Vagina (tissue), 2 donors: ENCODE results near the gene CCNQ.

Experiments
- POLR2AphosphoS5 ChIP-seq, 2 donors: sonication (generic); formaldehyde crosslinking; IDR thresholded peaks; one replicate each; pipeline ENCODE4 v1.9.0; 2017; ENCODE audit warnings: antibody characterized with exemption in 2 of 2, mild to moderate bottlenecking in 2 of 2, low read depth in 1 of 2; ENCODE audit not compliant: insufficient read depth in 1 of 2
- TF ChIP-seq, protein P1 (sequence below), 3 experiments: fragments of 450-650 bp in 2 of 3; fragments of 200-600 bp in 1 of 3; sonication (generic) in 1 of 3; IDR thresholded peaks; one replicate each; pipeline ENCODE4 v1.5.1; 2017 to 2019; ENCODE audit warnings: antibody characterized with exemption in 3 of 3, mild to moderate bottlenecking in 2 of 3, moderate library complexity in 2 of 3

DNA sequence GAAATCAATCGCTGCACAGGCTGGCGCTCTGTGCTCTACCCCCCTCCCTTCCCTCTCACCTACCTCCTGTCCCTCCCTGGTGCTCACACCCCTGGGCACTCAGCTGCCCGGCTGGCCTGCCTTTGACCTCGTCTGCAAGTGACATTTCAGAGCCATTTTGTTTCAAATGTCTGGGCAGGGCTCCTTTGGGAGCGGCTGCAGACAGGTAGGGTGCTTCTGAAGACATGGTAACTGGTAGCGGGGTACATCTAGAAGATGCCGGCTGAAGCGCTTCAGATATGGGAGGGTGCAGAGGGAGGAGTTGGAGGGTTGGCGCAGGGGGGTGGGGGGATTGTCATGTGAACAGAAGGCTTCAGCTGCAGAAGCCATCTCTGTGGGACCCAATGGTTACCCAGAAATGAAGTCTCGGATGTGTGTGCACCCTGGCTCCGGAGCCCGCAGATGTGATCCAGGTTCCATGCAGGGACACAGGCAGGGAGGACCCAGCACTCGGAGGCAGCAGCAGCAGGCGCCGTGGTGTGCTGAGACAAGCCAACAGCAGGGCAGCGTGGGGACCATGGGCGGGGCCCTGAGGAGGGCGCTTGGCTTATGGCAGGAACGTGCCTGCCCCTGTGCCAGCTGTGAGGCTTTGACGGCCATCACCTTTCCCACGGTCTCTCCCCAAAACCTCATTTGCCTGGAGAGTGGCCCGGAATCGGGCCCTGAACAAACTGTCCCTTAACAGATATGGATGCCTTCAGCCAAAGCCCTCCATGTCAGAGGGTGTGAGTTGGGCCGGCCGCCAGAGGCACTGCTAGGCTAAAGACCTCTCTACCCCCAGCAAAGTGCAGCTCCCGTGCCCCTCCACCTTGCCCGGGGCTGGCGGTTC, 40.5 kb upstream of the CCNQ start:
- TF ChIP-seq, protein P1, sequence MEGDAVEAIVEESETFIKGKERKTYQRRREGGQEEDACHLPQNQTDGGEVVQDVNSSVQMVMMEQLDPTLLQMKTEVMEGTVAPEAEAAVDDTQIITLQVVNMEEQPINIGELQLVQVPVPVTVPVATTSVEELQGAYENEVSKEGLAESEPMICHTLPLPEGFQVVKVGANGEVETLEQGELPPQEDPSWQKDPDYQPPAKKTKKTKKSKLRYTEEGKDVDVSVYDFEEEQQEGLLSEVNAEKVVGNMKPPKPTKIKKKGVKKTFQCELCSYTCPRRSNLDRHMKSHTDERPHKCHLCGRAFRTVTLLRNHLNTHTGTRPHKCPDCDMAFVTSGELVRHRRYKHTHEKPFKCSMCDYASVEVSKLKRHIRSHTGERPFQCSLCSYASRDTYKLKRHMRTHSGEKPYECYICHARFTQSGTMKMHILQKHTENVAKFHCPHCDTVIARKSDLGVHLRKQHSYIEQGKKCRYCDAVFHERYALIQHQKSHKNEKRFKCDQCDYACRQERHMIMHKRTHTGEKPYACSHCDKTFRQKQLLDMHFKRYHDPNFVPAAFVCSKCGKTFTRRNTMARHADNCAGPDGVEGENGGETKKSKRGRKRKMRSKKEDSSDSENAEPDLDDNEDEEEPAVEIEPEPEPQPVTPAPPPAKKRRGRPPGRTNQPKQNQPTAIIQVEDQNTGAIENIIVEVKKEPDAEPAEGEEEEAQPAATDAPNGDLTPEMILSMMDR (IDR thresholded peaks at IDR 0.05) = no peak
- TF ChIP-seq POLR2AphosphoS5 (IDR thresholded peaks at IDR 0.05; ENCODE audit: insufficient read depth in 1 of 2, low read depth in 1 of 2) = no peak
